Naive thymus-derived CD4-positive, alpha-beta T cell (primary cell): ENCODE results near the gene TRIM51. TPM values are rescaled to one million over a fixed set of nuclear protein-coding genes. Genes with fewer than 3 reads are reported as not detected.

Experiments used
- ATAC-seq: fragments of 150-1000 bp; cut with Tn5 transposase; 2 replicates; pipeline ENCODE4 v1.10.0; 2021; ENCODE audit warnings: mild to moderate bottlenecking, moderate library complexity
- CTCF ChIA-PET: fragments of 350-600 bp; sonication (Branson Sonifier 250); formaldehyde crosslinking; loops from one replicate; lab custom pipeline; 2021; ENCODE audit warnings: antibody characterized with exemption; lab: Charles Lee
- POLR2A ChIA-PET: fragments of 350-600 bp; sonication (Branson Sonifier 250); formaldehyde crosslinking; loops from one replicate; lab custom pipeline; 2021; ENCODE audit warnings: antibody characterized with exemption, inconsistent platforms; lab: Charles Lee
- DNase-seq, 9 donors: peaks; one replicate each; pipeline versions ENCODE4 v3.0.0 to v3.0.0-alpha.2; 2020 to 2022; ENCODE audit warnings: mixed read lengths in 1 of 9
- H3K27ac ChIP-seq: one replicate; pipeline ENCODE4 v1.7.0; 2013; ENCODE audit warnings: mild to moderate bottlenecking, low read depth, low read length, moderate library complexity
- H3K27me3 ChIP-seq, 2 donors: one replicate each; pipeline ENCODE4 v1.7.0; 2013; ENCODE audit warnings: low read length in 2 of 2, mild to moderate bottlenecking in 2 of 2, moderate library complexity in 2 of 2; ENCODE audit not compliant: control insufficient read depth in 2 of 2, insufficient read depth in 2 of 2
- H3K36me3 ChIP-seq, 3 experiments: 1 replicate in 2 of 3; 2 replicates in 1 of 3; pipeline ENCODE4 v1.7.0; 2013; ENCODE audit warnings: low read length in 3 of 3, mild to moderate bottlenecking in 3 of 3, moderate library complexity in 1 of 3; ENCODE audit not compliant: insufficient read depth in 3 of 3, control insufficient read depth in 2 of 3
- H3K4me1 ChIP-seq, 2 donors: one replicate each; pipeline ENCODE4 v1.7.0; 2013; ENCODE audit warnings: low read length in 2 of 2, mild to moderate bottlenecking in 2 of 2, moderate library complexity in 1 of 2; ENCODE audit not compliant: control insufficient read depth in 2 of 2, insufficient read depth in 2 of 2
- H3K4me3 ChIP-seq: 2 replicates; pipeline ENCODE4 v1.7.0; 2013; ENCODE audit warnings: mild to moderate bottlenecking, low read length
- H3K9me3 ChIP-seq, 3 experiments: 1 replicate in 2 of 3; 2 replicates in 1 of 3; pipeline ENCODE4 v1.7.0; 2013; ENCODE audit warnings: low read length in 3 of 3; ENCODE audit not compliant: control insufficient read depth in 2 of 3
- H3K27ac Mint-ChIP-seq, 9 donors: one replicate each; pipeline ENCODE4 v1.8.0; 2020 to 2022; ENCODE audit warnings: mixed read lengths in 9 of 9, mild to moderate bottlenecking in 8 of 9, moderate library complexity in 5 of 9, inconsistent platforms in 2 of 9
- H3K27me3 Mint-ChIP-seq, 5 donors: one replicate each; pipeline ENCODE4 v1.8.0; 2021 to 2022; ENCODE audit warnings: mixed read lengths in 5 of 5, mild to moderate bottlenecking in 1 of 5
- H3K36me3 Mint-ChIP-seq, 5 donors: one replicate each; pipeline ENCODE4 v1.8.0; 2020 to 2022; ENCODE audit warnings: mixed read lengths in 5 of 5, mild to moderate bottlenecking in 3 of 5, inconsistent platforms in 1 of 5
- H3K4me1 Mint-ChIP-seq, 7 donors: one replicate each; pipeline ENCODE4 v1.8.0; 2020 to 2022; ENCODE audit warnings: mixed read lengths in 7 of 7, mild to moderate bottlenecking in 3 of 7, inconsistent platforms in 1 of 7
- H3K4me3 Mint-ChIP-seq, 10 donors: one replicate each; pipeline ENCODE4 v1.8.0; 2020 to 2022; ENCODE audit warnings: mild to moderate bottlenecking in 10 of 10, mixed read lengths in 10 of 10, moderate library complexity in 6 of 10, inconsistent platforms in 2 of 10
- H3K9me3 Mint-ChIP-seq, 11 donors: one replicate each; pipeline ENCODE4 v1.8.0; 2020 to 2022; ENCODE audit warnings: mixed read lengths in 11 of 11, mild to moderate bottlenecking in 4 of 11, inconsistent platforms in 1 of 11, moderate library complexity in 1 of 11
- intact Hi-C, 2 donors: fragments of 100-400 bp; cut with micrococcal nuclease; formaldehyde crosslinking; loops; one replicate each; pipeline ENCODE4 v1.15.1; 2023
- polyA plus RNA-seq, 2 donors: library from polyadenylated mRNA; unstranded; fragments of 300-500 nt; fragmentation: Illumina TruSeq; gene quantifications; one replicate each; pipeline ENCODE4 v1.2.3, GENCODE V29; 2021
- total RNA-seq, 6 experiments: library from RNA in 5 of 6; stranded (reverse) in 5 of 6; gene quantifications; 1 replicate in 5 of 6; 2 replicates in 1 of 6; pipeline ENCODE4 v1.2.3 and lab custom pipeline; 2021 to 2026

The TRIM51 gene
- total and polyA plus RNA-seq, 7 experiments from 2014 or later, result 0.29 to 0.32 TPM; not detected in 5

- ChIA-PET CTCF (no interaction called here), POLR2A (no interaction called here)
- Histone ChIP-seq H3K4me3 (no peak overlapping the region), H3K27me3 (no peaks in the 10 kb centered on the region), H3K27ac (no peak overlapping the region), H3K9me3 (no peaks in the 10 kb centered on the region), H3K4me1 (no peaks in the 10 kb centered on the region), H3K36me3 (no peaks in the 10 kb centered on the region)
- DNase-seq, result no peak
- ATAC-seq, result no peak
- Mint-ChIP-seq H3K4me1 (no peaks in the 10 kb centered on the region), H3K27ac (no peak overlapping the region), H3K27me3 (no peaks in the 10 kb centered on the region), H3K36me3 (no peaks in the 10 kb centered on the region), H3K4me3 (no peak overlapping the region), H3K9me3 (peaks cover 0 to 26% (median 11%) of the 10 kb centered on the region in 11 donors)
- intact Hi-C loops, result no loop called here
Measured at GRCh38 chr11:55920537-55920936, 37.4 kb downstream of the TRIM51 start.

DNA sequence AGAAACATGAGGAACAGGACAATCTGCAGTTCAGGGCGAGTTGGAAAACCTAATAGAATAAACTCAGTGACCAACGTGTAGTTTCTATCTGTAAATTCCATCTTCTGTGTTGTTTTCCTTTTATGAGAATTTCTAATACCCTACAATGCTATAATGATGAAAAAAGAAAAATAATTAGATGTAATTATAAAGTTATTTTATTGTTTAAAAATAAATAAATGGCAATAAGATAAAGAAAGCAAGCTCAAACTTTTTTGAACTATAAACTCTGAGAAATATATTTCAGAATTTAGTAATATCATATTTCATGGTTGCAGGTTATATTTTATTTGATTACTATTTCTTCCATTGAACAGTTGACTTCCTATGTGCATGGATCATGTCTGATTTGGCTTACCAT is 53.2 kb downstream of the TRIM51 start, which contains the start of gene OR5I1:
TSS of gene OR5I1 (minus strand) at position 101 of the 400 bp plus-strand sequence. CDS start at position 101, 0 bp downstream.
- no peaks in the 10 kb centered on the region for H3K4me1 Mint-ChIP-seq
- H3K27ac ChIP-seq, result no peak within 1 kb of the TSS
- no peaks in the 10 kb centered on the region for H3K36me3 Mint-ChIP-seq
- no peaks in the 10 kb centered on the region for H3K36me3 ChIP-seq
- ATAC-seq (no peak), DNase-seq (no peak)
- no peak within 1 kb of the TSS for H3K27ac Mint-ChIP-seq
- H3K9me3 Mint-ChIP-seq, result peaks cover 0 to 6% (median 5%) of the 10 kb centered on the region in 11 donors
- H3K27me3 Mint-ChIP-seq, result no peaks in the 10 kb centered on the region
- H3K4me1 ChIP-seq, result no peaks in the 10 kb centered on the region
- CTCF ChIA-PET, result no interaction called here
- no peak within 1 kb of the TSS for H3K4me3 ChIP-seq
- intact Hi-C loops, result no loop called here
- POLR2A ChIA-PET, result no interaction called here
- no peaks in the 10 kb centered on the region for H3K27me3 ChIP-seq
- no peaks in the 10 kb centered on the region for H3K9me3 ChIP-seq
- no peak within 1 kb of the TSS for H3K4me3 Mint-ChIP-seq

Other genes with a start within 250 kb of the TRIM51 start
- not detected for gene OR4P4, start 248.2 kb upstream of the TRIM51 start, total RNA-seq
- not detected for gene OR4P4, start 248.2 kb upstream of the TRIM51 start, polyA plus RNA-seq
- not detected for gene OR4S2, start 235.0 kb upstream of the TRIM51 start, total RNA-seq
- gene OR4S2, start 235.0 kb upstream of the TRIM51 start, polyA plus RNA-seq, result not detected
- not detected for gene OR4C6, start 221.1 kb upstream of the TRIM51 start, total RNA-seq
- gene OR4C6, start 221.1 kb upstream of the TRIM51 start, polyA plus RNA-seq, result not detected
- not detected for gene OR5D13, start 109.9 kb upstream of the TRIM51 start, total RNA-seq
- gene OR5D13, start 109.9 kb upstream of the TRIM51 start, polyA plus RNA-seq, result not detected
- gene OR5D14, start 87.7 kb upstream of the TRIM51 start, total RNA-seq, result not detected
- not detected for gene OR5D14, start 87.7 kb upstream of the TRIM51 start, polyA plus RNA-seq
- not detected for gene OR5L1, start 71.9 kb upstream of the TRIM51 start, total RNA-seq
- gene OR5L1, start 71.9 kb upstream of the TRIM51 start, polyA plus RNA-seq, result not detected
- not detected for gene OR5D18, start 63.7 kb upstream of the TRIM51 start, total RNA-seq
- not detected for gene OR5D18, start 63.7 kb upstream of the TRIM51 start, polyA plus RNA-seq
- not detected for gene OR5L2, start 56.1 kb upstream of the TRIM51 start, total RNA-seq
- gene OR5L2, start 56.1 kb upstream of the TRIM51 start, polyA plus RNA-seq, result not detected
- gene OR5D16, start 44.5 kb upstream of the TRIM51 start, total RNA-seq, result not detected
- not detected for gene OR5D16, start 44.5 kb upstream of the TRIM51 start, polyA plus RNA-seq
- gene OR5W2, start 31.3 kb downstream of the TRIM51 start, total RNA-seq, result not detected
- gene OR5W2, start 31.3 kb downstream of the TRIM51 start, polyA plus RNA-seq, result not detected
- not detected for gene OR5I1, start 53.1 kb downstream of the TRIM51 start, total RNA-seq
- gene OR5I1, start 53.1 kb downstream of the TRIM51 start, polyA plus RNA-seq, result not detected
- not detected for gene OR10AG1, start 86.6 kb downstream of the TRIM51 start, total RNA-seq
- gene OR10AG1, start 86.6 kb downstream of the TRIM51 start, polyA plus RNA-seq, result not detected
- gene OR5F1, start 111.3 kb downstream of the TRIM51 start, total RNA-seq, result not detected
- not detected for gene OR5F1, start 111.3 kb downstream of the TRIM51 start, polyA plus RNA-seq
- gene OR5AS1, start 144.4 kb downstream of the TRIM51 start, total RNA-seq, result not detected
- not detected for gene OR5AS1, start 144.4 kb downstream of the TRIM51 start, polyA plus RNA-seq
- gene OR8I2, start 210.0 kb downstream of the TRIM51 start, total RNA-seq, result not detected
- not detected for gene OR8I2, start 210.0 kb downstream of the TRIM51 start, polyA plus RNA-seq
- gene OR8H2, start 220.4 kb downstream of the TRIM51 start, total RNA-seq, result not detected
- gene OR8H2, start 220.4 kb downstream of the TRIM51 start, polyA plus RNA-seq, result not detected
- gene OR8H3, start 239.1 kb downstream of the TRIM51 start, total RNA-seq, result not detected
- not detected for gene OR8H3, start 239.1 kb downstream of the TRIM51 start, polyA plus RNA-seq